Ecto neural progenitor cell (in vitro differentiated cells): Measurements from ENCODE around the gene FUT8.
"Not testable (repeated sequence)": the region's sequence is repeated elsewhere in the genome, so short reads cannot be mapped to it uniquely, and the experiment has no call there.

Source experiments
- DNase-seq: peaks from one replicate; pipeline ENCODE4 v3.0.0-alpha.2; 2018; ENCODE audit warnings: low spot score

Gene FUT8

DNA sequence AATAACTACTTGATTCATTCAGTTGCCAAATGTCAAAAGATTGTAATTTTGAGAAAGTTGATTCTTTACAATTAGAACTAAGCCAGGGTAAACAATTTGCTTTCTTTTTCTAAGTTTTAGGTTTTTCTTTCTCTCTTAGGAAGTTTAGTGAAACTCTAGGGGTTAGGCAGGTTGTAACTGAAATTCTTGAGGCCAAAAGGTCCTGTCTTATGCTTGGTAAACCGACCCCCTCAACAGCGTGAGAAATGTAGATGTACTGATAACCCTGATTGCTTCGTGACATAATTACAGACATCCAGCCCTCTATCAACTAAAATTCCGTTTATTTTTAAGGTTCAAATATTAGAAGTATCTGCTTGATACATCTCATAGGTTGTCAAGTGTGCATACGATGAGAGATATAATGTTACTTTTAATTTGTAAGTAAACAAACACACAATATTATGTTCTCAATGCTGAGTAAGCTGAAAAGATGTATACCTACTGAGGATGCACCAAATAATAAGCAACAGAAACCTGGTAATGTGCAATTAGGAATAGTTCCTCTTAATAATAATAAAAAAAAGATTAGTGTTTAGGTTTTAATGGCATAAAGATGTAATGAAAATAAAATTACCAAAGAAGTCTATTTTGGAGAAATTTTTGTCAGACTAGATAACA is 7.2 kb downstream of the FUT8 start:
- DNase-seq, result no peak

DNA sequence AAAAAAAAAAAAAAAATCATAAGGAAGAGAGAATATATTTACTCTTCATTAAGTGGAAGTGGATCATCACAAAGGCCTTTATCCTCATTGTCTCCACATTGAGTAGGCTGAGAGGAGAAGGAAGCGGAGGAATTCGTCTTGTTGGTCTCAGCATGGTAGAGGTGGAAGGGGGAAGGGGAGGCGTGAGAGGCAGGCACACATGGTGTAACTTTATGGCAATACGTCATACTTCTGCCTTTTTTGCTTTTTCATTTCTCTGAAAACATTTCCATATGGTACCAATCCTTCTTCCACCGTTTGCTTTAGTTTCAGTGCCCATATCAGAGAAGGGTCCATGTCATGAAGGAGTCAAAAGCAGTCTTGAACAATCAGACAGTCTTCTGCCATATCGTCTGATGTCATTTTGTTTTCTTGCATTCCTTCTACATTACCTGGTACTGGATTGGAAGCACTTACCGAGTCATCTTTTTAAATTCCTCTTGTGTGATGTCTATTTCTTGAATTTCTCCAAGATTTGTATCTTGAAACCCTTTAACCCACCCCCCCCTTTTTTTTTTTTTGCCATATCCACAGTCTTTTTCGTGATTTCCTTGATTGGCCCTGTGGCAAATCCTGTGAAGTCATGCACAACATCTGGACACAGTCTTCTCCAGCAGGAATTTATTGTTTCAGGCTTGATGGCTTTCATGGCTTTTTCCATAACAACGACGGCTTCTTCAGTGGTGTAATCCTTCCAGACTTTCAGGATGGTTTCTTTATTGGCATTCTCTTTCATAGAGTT is 8.9 kb downstream of the FUT8 start:
- no peak for DNase-seq

DNA sequence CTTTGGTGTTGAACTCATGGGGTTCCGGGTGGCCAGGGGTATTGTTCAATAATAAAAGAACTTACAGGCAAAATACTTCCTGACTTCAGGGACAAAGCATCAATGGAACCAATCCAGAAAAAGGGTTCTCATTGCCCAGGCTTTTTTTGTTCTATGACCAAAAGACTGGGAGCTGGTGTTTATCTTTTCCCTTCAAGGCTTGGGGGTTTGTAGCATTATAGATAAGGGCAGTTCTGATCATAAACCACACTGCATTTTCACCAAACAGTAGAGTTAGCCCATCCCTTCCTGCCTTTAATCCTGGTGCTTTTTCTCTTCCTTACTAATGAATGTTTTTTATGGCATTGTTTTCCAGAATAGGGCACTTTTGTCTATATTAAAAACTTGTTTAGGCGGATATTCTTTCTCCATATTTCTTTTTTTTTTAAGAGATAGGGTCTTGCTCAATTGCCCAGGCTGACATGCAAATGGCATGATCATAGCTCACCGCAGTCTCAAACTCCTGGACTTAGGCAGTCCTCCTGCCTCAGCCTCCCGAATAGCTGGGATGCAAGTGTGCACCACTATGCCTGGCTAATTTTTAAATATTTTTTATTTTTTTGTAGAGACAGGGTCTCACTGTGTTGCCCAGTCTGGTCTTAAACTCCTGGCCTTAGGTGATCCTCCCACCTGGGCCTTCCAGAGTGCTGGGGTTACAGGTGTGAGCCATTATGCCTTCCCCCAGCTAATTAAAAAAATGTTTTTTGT is 9.7 kb downstream of the FUT8 start:
- DNase-seq, result no peak

DNA sequence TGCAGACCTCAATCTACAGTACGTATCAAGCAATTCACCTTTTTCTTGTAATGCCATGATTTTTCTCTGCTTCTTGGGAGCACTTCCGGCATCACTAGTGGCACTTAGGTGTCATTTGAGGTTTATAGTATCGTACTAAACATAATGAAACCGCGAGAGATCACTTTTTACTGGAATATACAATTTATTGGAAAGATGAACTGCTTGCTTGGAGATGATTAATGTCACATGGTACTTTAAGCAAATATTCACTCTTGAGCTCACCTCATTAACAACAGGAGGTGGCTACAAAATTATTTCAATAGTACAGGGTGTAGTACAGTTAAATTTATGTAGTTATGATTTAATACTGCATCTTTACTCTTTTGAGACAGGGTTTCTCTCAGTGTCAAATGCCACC is 11.5 kb downstream of the FUT8 start:
- no peak for DNase-seq

DNA sequence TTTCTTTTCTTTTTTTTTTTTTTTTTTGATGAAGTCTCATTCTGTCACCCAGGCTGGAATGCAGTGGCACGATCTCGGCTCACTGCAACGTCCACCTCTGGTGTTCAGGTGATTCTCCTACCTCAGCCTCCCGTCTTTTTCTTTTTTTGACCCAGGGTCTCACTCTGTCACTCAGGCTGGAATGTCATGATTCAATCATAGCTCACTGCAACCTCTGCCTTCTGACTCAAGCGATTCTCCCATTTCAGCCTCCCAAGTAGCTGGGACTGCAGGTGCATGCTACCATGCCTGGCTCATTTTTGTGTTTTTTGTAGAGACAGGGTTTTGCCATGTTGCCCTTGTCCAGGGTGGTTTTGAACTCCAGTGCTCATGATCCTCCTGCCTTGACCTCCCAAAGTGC is 12.0 kb downstream of the FUT8 start:
- no peak for DNase-seq

DNA sequence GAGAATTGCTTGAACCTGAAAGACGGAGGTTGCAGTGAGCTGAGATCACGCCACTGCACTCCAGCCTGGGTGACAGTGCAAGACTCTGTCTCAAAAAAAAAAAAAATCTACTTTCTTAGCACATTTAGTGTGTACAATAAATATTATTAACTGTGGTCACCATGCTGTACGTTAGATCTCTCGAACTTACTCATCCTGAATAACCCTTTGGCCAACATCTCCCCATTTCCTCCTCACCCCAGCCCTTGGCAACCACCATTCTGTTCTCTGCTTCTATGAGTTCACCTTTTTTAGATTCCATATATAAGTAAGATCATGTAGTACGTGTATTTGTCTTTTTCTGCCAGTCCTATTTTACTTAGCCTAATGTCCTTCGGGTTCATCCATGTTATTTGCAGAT is 13.4 kb downstream of the FUT8 start:
- DNase-seq, result no peak

DNA sequence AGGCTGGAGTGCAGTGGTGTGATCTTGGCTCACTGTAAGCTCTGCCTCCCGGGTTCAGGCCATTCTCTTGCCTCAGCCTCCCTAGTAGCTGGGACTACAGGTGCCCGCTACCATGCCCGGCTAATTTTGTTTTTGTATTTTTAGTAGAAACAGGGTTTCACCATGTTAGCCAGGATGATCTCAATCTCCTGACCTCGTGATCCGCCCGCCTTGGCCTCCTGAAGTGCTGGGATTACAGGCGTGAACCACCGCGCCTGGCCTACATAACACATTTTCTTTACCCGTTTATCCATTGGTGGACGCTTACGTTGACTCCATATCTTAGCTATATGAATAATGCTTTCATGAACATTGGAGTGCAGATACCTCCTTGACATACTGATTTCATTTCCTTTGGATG is 14.4 kb downstream of the FUT8 start:
- not testable (repeated sequence) for DNase-seq

DNA sequence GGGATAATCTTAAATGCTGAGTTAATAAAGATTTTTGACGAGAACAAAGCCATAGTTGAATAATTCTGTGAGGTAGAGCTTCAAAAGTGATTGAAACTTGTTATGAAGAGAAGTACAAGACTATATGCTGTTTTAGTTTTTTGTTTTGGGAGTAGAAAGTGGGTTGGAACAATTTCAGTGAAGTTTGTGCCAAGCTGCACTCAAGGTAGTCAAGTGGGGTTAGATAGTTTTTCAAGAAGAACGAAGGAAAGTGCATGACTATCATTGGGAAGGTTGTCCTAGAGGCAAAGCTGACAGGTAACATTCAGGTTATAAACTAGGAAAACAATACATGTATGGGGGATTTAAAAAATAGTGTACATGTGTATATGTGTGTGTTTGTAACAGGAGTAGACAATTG is 16.2 kb downstream of the FUT8 start:
- DNase-seq, result no peak

DNA sequence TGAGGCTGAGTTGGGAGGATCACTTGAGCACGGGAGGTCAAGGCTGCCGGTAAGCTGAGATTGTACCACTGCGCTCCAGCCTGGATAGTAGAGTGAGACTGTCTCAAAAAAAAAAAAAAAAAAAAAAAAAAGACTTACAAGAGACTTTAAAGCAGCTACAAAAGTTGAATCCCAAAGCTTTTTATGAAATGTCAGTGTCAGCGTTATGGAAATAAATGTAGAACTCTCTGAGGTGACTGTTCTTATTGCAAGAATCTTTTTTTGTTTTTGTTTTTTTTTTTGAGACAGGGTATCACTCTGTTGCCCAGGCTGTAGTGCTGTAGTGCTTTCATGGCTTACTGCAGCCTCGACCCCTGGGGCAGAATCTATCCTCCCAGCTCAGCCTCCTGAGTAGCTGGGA is 17.2 kb downstream of the FUT8 start:
- DNase-seq, result no peak

DNA sequence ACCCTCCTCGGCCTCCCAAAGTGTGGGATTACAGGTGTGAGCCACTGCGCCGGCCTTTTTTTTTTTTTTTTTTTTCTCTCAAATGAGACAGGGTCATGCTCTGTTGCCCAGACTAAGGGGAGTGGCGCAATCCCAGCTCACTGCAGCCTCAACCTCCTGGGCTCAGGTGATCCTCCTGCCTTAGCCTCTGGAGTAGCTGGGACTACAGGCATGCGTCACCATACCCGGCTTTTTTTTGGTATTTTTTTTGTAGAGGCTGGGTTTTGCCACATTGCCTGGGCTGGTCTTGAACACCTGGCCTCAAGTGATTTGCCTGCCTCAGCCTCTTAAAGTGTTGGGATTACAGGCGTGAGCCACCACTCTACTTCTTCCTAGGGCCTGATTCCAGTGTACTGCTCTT is 18.7 kb downstream of the FUT8 start:
- no peak for DNase-seq

DNA sequence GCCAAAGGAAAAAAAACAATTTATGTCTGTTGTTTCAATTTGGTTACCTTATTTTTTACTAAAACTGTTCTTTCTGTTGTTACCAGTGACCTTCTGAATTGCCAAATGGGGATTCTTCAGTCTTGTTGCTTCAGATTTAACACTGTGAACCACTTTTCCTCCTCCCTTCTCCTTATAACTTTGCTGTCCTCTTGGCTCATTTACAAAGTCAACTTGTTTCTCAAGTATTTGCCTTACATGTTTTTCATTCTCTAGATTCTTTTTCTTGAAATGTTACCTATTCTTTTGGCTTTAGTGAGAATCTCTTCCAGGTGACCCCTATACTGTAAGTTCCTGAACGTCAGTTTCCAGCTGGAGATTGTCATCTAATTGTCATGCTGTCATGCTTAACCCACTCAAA is 19.4 kb downstream of the FUT8 start:
- no peak for DNase-seq

DNA sequence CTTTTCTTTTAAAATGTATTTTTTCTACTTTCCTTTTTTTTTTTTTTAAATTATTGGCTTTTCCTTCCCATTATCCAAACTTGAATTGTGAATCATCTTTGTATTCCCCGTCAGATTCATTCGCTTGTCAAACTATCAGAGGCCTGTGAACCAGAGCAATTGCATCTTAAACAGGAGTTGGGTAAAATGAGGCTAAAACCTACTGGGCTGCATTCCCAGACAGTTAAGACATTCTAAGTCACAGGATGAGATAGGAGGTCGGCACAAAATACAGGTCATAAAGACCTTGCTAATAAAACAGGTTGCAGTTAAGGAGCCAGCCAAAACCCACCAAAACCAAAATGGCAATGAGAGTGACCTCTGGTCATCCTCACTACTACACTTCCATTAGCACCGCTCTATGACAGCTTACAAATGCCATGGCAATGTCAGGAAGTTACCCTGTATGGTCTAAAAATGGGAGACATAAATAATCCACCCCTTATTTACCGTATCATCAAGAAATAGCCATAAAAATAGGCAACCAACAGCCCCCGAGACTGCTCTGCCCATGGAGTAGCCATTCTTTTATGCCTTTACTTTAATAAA is 19.9 kb downstream of the FUT8 start:
- no peak for DNase-seq

DNA sequence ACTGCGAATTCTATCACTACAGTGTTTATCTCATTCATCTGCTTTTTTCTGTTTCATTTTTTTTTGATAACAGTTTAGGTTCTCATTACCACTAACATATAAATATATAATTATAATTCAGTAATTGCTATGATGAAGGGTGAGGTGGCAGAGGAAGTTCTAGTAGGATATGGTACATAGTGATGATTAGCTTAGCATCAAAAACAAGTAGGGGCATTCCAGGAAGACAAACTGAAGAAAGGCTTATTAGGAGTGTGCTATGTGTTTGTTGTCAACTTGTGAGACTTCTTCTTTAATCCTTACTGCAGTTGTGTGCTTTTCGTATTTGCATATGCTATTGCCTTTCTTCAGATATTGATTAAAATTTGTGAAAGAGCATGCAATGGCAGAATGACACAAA is 20.6 kb downstream of the FUT8 start:
- DNase-seq, result no peak

DNA sequence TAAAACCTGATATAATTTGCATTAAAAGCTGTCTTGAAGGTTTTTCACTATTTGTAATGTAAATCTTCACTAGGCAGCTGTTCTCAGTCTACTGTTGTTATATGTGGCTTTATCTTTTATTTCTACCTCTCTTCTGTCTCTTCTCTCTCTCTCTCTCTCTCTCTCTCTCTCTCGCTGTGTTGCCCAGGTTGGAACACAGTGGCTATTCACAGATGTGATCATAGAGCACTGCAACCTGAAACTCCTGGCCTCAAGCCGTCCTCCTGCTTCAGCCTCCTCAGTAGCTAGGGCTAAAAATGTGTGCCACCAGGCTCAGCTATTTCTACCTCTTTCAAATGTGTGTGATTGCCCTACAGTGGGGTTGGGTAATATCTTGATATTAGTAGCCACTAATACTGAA is 21.1 kb downstream of the FUT8 start:
- DNase-seq, result no peak

DNA sequence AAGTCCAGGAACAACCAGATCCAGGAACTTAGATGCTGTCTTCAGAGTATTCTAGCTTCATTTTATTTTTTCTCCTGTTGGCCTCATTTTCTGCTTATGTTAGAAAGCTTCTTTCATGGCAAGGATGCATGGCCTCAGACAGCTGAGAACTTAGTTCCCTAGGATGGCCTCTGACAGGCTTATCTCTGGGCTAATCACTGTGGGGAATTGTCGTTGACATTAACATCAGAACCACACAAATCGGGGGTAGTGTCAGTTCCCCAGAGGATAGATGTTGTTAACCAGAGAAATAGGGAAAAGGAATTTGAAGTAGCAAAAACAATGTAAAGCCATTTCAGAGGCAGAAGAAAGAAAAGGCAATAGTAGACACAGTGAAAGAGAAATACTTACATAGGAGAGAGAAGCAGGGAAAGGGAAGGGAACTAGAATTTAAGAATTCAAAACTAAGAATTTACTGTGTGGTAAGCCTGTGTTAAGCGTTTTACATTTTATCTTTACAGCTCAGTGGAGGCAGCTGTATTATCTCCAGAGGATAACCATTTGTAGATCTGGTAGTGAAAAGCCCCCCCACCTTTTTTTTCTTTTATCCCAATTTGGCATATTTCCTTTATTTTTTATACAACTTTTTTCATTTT is 21.8 kb downstream of the FUT8 start:
- no peak for DNase-seq

DNA sequence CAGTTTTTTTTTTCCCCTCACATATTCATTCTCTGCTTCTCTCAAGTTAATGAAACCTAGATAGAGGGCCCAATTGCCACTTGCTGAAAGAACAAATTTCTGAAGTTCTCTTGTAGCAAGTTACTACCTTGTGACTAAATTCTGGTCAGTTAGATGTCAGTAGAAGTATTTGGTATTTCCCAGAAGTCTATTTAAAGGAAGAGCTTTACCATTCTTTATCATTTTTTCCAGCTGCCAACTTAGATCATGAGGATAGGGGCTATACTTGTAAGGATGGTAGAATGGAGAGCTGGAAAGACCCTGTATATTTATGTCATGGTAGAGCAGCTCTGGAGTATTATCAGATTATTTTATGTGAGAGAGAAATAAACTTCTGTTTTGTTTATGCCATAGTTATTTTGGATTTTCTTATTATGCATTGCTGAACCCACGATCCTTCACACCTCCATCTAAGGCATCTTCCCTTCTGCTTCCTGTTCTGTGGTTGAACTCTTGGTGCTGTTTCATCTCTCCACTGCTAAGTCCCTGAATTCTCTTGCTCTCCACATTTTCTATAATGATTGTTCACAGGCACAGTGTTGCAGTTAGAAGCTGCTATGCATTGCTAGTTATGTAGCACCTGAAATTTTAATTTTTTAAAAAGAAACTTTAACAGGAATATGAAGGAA is 25.9 kb downstream of the FUT8 start:
- DNase-seq, result no peak

DNA sequence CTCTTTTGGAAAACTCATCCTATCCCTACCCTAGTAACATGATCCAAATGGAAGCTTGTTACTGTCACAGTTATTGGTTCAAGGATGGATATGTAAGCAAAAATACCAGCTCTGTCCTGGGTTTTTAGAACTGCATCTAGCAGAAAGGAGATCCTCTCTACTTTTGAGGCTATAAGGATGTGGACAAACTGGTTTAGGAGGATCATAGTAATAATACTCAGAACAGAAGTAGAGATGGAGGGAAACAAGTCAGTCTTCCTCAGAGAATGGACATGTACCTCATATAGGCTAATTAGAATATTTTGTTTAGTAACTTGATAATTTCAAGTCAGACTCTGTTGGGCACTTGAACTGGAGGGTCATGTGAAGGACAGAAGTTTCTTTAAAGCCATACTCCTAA is 26.6 kb downstream of the FUT8 start:
- DNase-seq, result no peak

DNA sequence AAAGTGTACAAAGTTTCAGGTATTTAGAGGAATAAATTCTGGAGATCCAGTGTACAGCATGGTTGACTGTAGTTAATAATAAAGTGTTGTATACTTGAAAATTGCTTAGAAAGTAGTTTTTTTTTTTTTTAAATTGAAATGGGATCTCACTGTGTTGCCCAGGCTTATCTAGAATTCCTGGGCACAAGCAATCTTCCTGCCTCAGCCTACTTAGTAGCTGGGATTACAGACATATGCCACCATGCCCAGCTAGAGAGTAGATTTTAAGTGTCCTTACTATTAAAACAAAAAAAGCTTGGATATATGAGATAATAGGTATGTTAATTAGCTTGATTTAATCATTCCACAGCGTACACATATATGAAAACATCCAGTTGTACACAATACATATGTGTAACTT is 27.7 kb downstream of the FUT8 start:
- no peak for DNase-seq

DNA sequence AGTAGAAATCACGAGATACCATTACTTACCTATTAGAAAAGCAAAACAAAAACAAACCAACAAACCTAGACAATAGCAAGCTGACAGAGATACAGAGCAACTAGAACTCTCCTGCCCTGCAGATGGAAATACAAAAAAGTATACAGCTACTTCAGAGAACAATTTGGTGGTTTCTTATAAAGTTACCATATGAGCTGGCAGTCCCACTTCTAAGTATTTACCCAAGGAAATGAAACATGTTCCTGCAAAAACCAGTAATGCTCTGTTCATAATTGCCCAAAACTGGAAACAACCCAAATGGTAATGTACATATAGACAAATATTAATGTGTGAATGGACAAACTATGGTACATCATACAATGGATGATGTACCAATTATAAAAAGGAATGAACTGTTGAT is 31.7 kb downstream of the FUT8 start:
- no peak for DNase-seq

DNA sequence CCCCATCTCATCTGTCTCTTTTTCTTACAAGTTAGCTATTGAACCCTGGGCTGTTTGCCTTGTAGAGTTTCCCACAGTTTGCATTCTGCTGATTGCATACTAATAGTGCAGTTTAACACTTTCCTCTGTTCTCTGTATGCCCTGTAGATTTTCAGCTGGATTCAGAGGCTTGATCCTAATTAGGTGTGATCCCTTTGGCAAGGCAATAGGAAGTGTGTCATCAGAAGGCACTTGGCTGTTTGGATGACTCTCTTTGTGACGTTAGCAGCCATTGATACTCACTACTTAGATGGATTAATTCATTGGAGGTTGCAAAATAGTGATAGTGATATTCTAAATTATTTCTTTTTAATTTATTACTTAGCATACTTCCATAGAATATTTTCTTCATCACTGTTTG is 33.6 kb downstream of the FUT8 start:
- DNase-seq, result no peak

DNA sequence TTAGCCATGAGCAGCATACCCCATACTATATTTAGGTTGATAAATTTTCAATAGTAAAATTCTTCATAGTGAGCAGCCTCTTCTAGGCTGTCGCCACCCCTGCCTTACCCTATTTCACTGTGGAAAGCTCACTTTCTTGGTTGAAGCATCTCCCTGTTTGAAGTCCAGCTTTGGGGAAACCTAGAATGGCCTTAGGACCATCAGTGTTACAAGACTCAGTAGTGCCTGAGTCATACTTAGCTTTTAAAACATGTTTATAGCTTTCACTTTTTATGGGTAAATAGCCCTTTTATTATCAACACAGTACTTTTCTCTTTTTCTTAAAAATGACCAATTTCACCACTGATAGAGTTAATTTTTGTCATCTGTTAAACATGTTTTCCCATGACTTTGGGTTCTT is 37.1 kb downstream of the FUT8 start:
- no peak for DNase-seq
